Measurements from ENCODE around the gene CCL1.

DNA sequence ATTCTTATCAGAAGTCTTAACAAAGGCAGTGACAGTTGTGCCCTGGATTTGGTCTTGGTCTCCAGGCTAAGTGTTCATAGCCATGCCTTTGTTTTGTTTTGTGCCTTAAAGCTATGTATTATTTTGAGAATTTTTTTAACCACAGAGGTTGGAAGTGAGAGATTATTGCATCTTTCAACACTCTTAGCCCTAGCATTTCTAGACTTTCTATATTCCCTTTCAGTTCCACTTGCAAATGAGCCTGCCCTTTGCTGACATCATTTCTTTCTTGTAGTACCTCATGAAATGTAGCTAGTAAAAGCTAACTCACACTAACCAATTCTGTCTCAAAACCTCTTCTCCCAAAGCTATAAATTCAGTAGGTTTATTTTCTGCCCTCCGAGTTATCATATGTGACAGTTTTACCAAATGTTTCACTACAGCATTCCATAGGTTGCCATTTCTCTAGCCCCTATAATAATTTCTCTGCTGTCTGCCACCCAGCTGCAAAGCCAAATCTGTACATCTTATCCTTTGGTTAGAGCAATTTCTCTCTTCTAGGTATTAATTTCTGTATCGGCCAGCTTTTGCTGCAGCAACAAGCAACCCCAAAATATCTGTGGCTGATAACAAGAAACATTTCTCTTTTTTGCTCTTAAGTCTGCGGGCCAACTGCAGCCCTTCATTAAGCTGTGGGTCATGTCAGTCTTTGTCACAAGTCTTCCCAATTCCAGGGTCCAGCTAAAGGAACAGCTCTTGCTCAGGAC is 14.2 kb upstream of the CCL1 start:
- TF ChIP-seq ZFP3 (CRISPR knock-in tag; IDR thresholded peaks at IDR 0.05), result no peak
- TF ChIP-seq, protein P1, sequence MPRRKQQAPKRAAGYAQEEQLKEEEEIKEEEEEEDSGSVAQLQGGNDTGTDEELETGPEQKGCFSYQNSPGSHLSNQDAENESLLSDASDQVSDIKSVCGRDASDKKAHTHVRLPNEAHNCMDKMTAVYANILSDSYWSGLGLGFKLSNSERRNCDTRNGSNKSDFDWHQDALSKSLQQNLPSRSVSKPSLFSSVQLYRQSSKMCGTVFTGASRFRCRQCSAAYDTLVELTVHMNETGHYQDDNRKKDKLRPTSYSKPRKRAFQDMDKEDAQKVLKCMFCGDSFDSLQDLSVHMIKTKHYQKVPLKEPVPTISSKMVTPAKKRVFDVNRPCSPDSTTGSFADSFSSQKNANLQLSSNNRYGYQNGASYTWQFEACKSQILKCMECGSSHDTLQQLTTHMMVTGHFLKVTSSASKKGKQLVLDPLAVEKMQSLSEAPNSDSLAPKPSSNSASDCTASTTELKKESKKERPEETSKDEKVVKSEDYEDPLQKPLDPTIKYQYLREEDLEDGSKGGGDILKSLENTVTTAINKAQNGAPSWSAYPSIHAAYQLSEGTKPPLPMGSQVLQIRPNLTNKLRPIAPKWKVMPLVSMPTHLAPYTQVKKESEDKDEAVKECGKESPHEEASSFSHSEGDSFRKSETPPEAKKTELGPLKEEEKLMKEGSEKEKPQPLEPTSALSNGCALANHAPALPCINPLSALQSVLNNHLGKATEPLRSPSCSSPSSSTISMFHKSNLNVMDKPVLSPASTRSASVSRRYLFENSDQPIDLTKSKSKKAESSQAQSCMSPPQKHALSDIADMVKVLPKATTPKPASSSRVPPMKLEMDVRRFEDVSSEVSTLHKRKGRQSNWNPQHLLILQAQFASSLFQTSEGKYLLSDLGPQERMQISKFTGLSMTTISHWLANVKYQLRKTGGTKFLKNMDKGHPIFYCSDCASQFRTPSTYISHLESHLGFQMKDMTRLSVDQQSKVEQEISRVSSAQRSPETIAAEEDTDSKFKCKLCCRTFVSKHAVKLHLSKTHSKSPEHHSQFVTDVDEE (CRISPR knock-in tag; IDR thresholded peaks at IDR 0.05), result no peak
- no peak for TF ChIP-seq OSR1 (CRISPR knock-in tag; IDR thresholded peaks at IDR 0.05)

Data from SK-N-SH treated with all-trans-retinoic acid at 6 μM for 48 hours (cell line).